GM12873 (cell line): ENCODE measurements around the gene C7orf57.

Experiments used
- CTCF ChIP-seq: IDR thresholded peaks from 2 replicates; pipeline ENCODE4 v1.5.1; 2012; ENCODE audit warnings: low read depth, mild to moderate bottlenecking, moderate library complexity, low read length, control low read depth; ENCODE audit not compliant: insufficient read depth; ENCODE audit errors: missing control alignments

Gene C7orf57

GRCh38 chr7:48016641-48017040 lies 18.7 kb upstream of the C7orf57 start:
- no peak for TF ChIP-seq CTCF

- no peak for TF ChIP-seq CTCF
These were observed 17.7 kb upstream of the C7orf57 start for GRCh38 chr7:48017674-48018073.

GRCh38 chr7:48025624-48026023 lies 9.7 kb upstream of the C7orf57 start:
- no peak for TF ChIP-seq CTCF

- TF ChIP-seq CTCF: no peak
These were observed 6.4 kb upstream of the C7orf57 start, which contains the start of gene SUN3 for GRCh38 chr7:48028938-48029337. Gene SUN3 (minus strand): TSS chr7:48029107. CDS start chr7:48028938, 169 bp downstream.

GRCh38 chr7:48031111-48031510 lies 4.2 kb upstream of the C7orf57 start:
- TF ChIP-seq CTCF: no peak

GRCh38 chr7:48033922-48034321 lies 1.4 kb upstream of the C7orf57 start:
- no peak for TF ChIP-seq CTCF

- TF ChIP-seq CTCF: no peak
These were observed 680 bp downstream of the C7orf57 start for GRCh38 chr7:48035967-48036478.
